ENCODE measurements around the gene SSH2.
A peak's percentile ranks its signal among the peaks of the same experiment; 100 is the strongest.
"Not testable (repeated sequence)": the region's sequence is repeated elsewhere in the genome, so short reads cannot be mapped to it uniquely, and the experiment has no call there.

The SSH2 gene

GRCh38 chr17:29929533-29930408 is at the start of gene SSH2:
TSS of gene SSH2 (minus strand) at chr17:29930228. CDS start at chr17:29930000, 228 bp downstream.
- peak; percentile 89 for DNase-seq

GRCh38 chr17:29977836-29978235 is 47.8 kb upstream of the SSH2 start:
- no peak for DNase-seq

- DNase-seq: no peak
Observed at GRCh38 chr17:29973005-29973404, 43.0 kb upstream of the SSH2 start.

- no peak for DNase-seq
Observed at GRCh38 chr17:29972277-29972676, 42.2 kb upstream of the SSH2 start.

GRCh38 chr17:29968271-29968670 is 38.2 kb upstream of the SSH2 start:
- no peak for DNase-seq

GRCh38 chr17:29962656-29963055 is 32.6 kb upstream of the SSH2 start:
- DNase-seq: no peak

GRCh38 chr17:29959658-29960337 is 29.8 kb upstream of the SSH2 start:
- DNase-seq: no peak

- no peak for DNase-seq
Observed at GRCh38 chr17:29958947-29959657, 29.1 kb upstream of the SSH2 start.

GRCh38 chr17:29957488-29957887 is 27.5 kb upstream of the SSH2 start:
- not testable (repeated sequence) for DNase-seq

- no peak for DNase-seq
Observed at GRCh38 chr17:29956225-29956624, 26.2 kb upstream of the SSH2 start.

- no peak for DNase-seq
Observed at GRCh38 chr17:29954405-29954804, 24.4 kb upstream of the SSH2 start.

GRCh38 chr17:29949696-29950095 is 19.7 kb upstream of the SSH2 start:
- DNase-seq: no peak

GRCh38 chr17:29948448-29949215 is 18.6 kb upstream of the SSH2 start:
- DNase-seq: no peak

GRCh38 chr17:29945281-29945680 is 15.3 kb upstream of the SSH2 start:
- DNase-seq: no peak

GRCh38 chr17:29941334-29941733 is 11.3 kb upstream of the SSH2 start, which contains the start of gene EFCAB5:
TSS of gene EFCAB5 (plus strand) at chr17:29941634. CDS start at chr17:29941797, 163 bp downstream.
- no peak for DNase-seq

GRCh38 chr17:29936724-29937123 is 6.7 kb upstream of the SSH2 start:
- no peak for DNase-seq

GRCh38 chr17:29935909-29936308 is 5.9 kb upstream of the SSH2 start:
- DNase-seq: not testable (repeated sequence)

GRCh38 chr17:29933379-29933778 is 3.4 kb upstream of the SSH2 start:
- no peak for DNase-seq

GRCh38 chr17:29931231-29931932 is 1.4 kb upstream of the SSH2 start:
- DNase-seq: peak; percentile 81

GRCh38 chr17:29930409-29931010 is 482 bp upstream of the SSH2 start:
- no peak for DNase-seq

GRCh38 chr17:29929006-29929532 is 959 bp downstream of the SSH2 start:
- DNase-seq: no peak

Data from CD4-positive, alpha-beta T cell treated with Interferon gamma for 1 hour (primary cell).